Measurements from ENCODE around the gene DOC2A. TPM values are rescaled to one million over a fixed set of nuclear protein-coding genes. Genes with fewer than 3 reads are reported as not detected.

The DOC2A gene
- total and polyA plus RNA-seq, 2 donors (not counting 3 experiments of a cell fraction or from before 2014, with no cell fraction given), result 0.60 to 0.63 TPM

DNA sequence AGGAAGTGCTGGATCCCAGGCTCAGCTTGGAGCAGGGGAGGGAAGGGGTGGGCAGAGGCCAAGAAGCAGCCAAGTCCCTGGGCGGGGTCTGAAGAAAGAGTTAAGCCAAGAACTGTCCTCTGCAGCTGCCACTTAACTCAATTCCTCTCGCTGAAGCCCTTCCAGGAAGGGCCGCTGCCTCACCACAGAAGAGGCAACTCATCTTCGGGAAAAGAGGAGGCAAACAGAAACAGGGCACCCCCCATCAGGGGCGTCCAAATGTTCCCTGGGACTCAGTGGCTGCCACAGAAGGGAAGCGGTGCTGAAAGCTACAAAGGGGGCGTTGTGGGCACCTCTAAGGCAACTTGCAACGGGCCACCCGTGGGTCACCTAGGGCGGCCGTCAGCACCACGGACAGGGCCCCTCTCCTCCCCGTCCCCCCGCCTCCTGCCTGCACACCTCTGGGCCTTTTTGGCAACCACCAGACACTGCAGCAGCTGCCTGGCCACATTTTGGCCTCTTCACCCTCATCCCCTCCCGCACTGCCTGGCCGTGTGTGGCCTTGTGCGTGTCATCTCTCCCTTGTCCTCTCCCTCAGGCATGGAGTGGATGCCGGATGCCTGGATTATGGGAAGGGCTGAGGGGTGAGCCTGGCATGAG is 17.7 kb upstream of the DOC2A start:
- FAIRE-seq (no peak), DNase-seq (ENCODE audit: low read depth, low spot score) (no peak)
- no peak overlapping the region for H3K27ac ChIP-seq (ENCODE audit: insufficient read depth, low read depth, low read length)
- ChIA-PET POLR2A (no interaction called here), CTCF (interaction anchor here (0.6 to 0.7 kb wide), 2 partner anchors 13 to 328 kb away, joined by 3 read pairs; no protein-coding TSS in a partner anchor)
- H3K27me3 ChIP-seq (ENCODE audit: control insufficient read depth in 2 of 2, insufficient read depth in 2 of 2, low read length in 2 of 2), result peaks cover 15 to 20% of the 10 kb centered on the region in 2 experiments
- H4K20me1 ChIP-seq (replicated peaks; ENCODE audit: control insufficient read depth, extremely low read depth, insufficient read depth, low read length), result no peaks in the 10 kb centered on the region
- H3K9me1 ChIP-seq (replicated peaks; ENCODE audit: control insufficient read depth, extremely low read depth, insufficient read depth, low read length), result no peaks in the 10 kb centered on the region
- H3K4me2 ChIP-seq (ENCODE audit: insufficient read depth, low read length), result no peak overlapping the region
- H3K4me1 ChIP-seq (ENCODE audit: control insufficient read depth, extremely low read depth, insufficient read depth, low read length), result no peaks in the 10 kb centered on the region
- TF ChIP-seq GATA2 (IDR thresholded peaks at IDR 0.05; ENCODE audit: insufficient read depth, insufficient read length, low read depth, low read length), result no peak
- TF ChIP-seq POLR2A (IDR thresholded peaks at IDR 0.05; ENCODE audit: low read depth, low read length), result no peak
- no peak for TF ChIP-seq MYC (IDR thresholded peaks at IDR 0.05; ENCODE audit: low read depth, low read length)
- TF ChIP-seq, protein P1, sequence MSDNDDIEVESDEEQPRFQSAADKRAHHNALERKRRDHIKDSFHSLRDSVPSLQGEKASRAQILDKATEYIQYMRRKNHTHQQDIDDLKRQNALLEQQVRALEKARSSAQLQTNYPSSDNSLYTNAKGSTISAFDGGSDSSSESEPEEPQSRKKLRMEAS (IDR thresholded peaks at IDR 0.05; ENCODE audit: insufficient read depth, insufficient read length), result no peak
- TF ChIP-seq, protein P2, sequence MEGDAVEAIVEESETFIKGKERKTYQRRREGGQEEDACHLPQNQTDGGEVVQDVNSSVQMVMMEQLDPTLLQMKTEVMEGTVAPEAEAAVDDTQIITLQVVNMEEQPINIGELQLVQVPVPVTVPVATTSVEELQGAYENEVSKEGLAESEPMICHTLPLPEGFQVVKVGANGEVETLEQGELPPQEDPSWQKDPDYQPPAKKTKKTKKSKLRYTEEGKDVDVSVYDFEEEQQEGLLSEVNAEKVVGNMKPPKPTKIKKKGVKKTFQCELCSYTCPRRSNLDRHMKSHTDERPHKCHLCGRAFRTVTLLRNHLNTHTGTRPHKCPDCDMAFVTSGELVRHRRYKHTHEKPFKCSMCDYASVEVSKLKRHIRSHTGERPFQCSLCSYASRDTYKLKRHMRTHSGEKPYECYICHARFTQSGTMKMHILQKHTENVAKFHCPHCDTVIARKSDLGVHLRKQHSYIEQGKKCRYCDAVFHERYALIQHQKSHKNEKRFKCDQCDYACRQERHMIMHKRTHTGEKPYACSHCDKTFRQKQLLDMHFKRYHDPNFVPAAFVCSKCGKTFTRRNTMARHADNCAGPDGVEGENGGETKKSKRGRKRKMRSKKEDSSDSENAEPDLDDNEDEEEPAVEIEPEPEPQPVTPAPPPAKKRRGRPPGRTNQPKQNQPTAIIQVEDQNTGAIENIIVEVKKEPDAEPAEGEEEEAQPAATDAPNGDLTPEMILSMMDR (IDR thresholded peaks at IDR 0.05; ENCODE audit: extremely low read depth in 1 of 2, insufficient read depth in 1 of 2, low read depth in 1 of 2, low read length in 2 of 2), result no peak
- TF ChIP-seq EZH2 (IDR thresholded peaks at IDR 0.05; ENCODE audit: borderline replicate concordance, low read depth, low read length, severe bottlenecking), result no peak
- no peak for TF ChIP-seq FOS (IDR thresholded peaks at IDR 0.05; ENCODE audit: borderline replicate concordance, insufficient read depth, low read length)
- no TSS peak for BruUV-seq (replicated peaks)
- H3K9me3 ChIP-seq (replicated peaks; ENCODE audit: control insufficient read depth, insufficient read depth, low read length), result no peaks in the 10 kb centered on the region
- H3K36me3 ChIP-seq (ENCODE audit: control insufficient read depth in 2 of 2, extremely low read depth in 1 of 2, insufficient read depth in 2 of 2, low read length in 2 of 2), result no peaks in the 10 kb centered on the region
- intact Hi-C loops (cut with micrococcal nuclease) (no loop called here), dilution Hi-C loops (cut with MboI; ENCODE audit: extremely low pct_ligation_motif_present, low sequenced_read_pairs) (no loop called here)
- H3K4me3 ChIP-seq (replicated peaks in 1 of 3; ENCODE audit: insufficient read depth in 1 of 3, low read depth in 1 of 3, low read length in 3 of 3), result no peak overlapping the region
- no peaks in the 10 kb centered on the region for H3K79me2 ChIP-seq (ENCODE audit: control insufficient read depth, insufficient read depth, low read length)
- H3K9ac ChIP-seq (replicated peaks; ENCODE audit: extremely low read depth, insufficient read depth, low read length), result no peak overlapping the region
- no peak overlapping the region for H2AFZ ChIP-seq (ENCODE audit: low read depth, low read length)

All from endothelial cell of umbilical vein (primary cell).